ENCODE results near the gene PSORS1C1.

Gene PSORS1C1

DNA sequence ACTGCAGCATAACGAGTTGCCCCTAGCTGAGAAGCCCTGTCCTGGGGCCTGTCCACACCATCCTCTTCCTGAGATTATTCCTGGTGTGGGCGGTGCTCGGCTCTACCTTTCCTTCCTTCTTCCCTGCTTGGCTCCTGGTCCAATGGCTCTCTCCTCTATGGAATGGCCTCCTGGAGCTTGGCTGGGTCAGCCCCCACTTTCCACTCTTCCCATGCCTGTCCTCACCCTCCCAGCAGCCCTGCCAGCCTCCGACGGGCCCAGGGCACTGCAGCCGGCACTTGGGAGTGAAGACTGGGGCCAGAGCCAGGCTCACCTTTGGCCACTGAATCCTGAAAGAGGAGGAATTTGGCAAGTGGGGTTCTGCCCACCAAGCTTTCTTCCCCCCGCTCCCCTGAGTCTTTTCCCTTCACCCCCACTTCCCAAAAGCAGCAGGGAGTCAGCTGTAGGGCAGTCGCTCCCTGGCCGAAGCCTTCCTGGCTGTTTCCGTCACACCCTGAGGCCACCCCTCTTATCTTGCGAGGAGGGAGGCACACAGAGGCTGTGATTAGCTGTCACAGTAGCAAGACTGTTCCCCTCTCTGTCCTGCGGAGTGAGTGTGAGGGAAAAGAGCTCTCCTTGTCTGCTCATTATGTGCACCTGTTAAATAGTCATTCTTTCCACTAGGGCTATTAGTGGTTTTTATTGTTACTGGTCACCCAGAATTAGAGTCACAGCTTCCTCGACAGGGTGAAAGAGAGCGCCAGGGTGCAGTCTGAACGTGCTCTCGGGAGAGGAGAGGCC lies 12.0 kb downstream of the PSORS1C1 start:
- no peak for DNase-seq (ENCODE audit: low read depth)
- H3K4me3 ChIP-seq (ENCODE audit: low read depth, low read length): no peak overlapping the region
- TF ChIP-seq, protein P1, sequence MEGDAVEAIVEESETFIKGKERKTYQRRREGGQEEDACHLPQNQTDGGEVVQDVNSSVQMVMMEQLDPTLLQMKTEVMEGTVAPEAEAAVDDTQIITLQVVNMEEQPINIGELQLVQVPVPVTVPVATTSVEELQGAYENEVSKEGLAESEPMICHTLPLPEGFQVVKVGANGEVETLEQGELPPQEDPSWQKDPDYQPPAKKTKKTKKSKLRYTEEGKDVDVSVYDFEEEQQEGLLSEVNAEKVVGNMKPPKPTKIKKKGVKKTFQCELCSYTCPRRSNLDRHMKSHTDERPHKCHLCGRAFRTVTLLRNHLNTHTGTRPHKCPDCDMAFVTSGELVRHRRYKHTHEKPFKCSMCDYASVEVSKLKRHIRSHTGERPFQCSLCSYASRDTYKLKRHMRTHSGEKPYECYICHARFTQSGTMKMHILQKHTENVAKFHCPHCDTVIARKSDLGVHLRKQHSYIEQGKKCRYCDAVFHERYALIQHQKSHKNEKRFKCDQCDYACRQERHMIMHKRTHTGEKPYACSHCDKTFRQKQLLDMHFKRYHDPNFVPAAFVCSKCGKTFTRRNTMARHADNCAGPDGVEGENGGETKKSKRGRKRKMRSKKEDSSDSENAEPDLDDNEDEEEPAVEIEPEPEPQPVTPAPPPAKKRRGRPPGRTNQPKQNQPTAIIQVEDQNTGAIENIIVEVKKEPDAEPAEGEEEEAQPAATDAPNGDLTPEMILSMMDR (IDR thresholded peaks at IDR 0.05; ENCODE audit: low read depth, low read length): no peak
- no peak for TF ChIP-seq POLR2A (IDR thresholded peaks at IDR 0.05; ENCODE audit: extremely low read depth, insufficient read length)
- TF ChIP-seq MYC (IDR thresholded peaks at IDR 0.05; ENCODE audit: low read depth, low read length): no peak
- TF ChIP-seq MAX (IDR thresholded peaks at IDR 0.05; ENCODE audit: low read depth, low read length): no peak

GRCh38 chr6:31128093-31128676 lies 13.6 kb downstream of the PSORS1C1 start:
- no peak overlapping the region for H3K4me3 ChIP-seq (ENCODE audit: low read depth, low read length)
- DNase-seq (ENCODE audit: low read depth): peak; percentile 53

DNA sequence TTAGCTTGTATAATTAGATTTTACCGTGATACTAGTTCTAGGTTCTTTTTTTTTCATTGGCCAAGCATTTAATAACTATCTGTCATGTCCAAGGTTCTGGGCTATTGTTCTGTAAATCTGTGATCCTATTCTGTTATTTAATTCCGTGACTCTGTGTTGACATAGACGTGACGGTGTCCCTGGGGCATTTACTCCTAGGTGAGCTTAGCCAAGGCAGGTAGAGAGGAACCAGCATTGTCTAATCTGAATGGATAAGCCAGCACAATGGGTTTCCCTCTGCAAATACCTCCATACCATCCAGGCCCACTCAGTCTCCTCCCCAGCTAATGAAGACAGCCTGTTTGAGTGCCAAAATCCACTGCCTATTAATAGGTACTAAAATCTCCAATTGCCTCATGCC lies 14.5 kb downstream of the PSORS1C1 start:
- DNase-seq (ENCODE audit: low read depth): no peak
- H3K4me3 ChIP-seq (ENCODE audit: low read depth, low read length): no peak overlapping the region
- TF ChIP-seq MYC (IDR thresholded peaks at IDR 0.05; ENCODE audit: low read depth, low read length) (no peak), POLR2A (IDR thresholded peaks at IDR 0.05; ENCODE audit: extremely low read depth, insufficient read length) (no peak), MAX (IDR thresholded peaks at IDR 0.05; ENCODE audit: low read depth, low read length) (no peak)
- TF ChIP-seq, protein P1 (IDR thresholded peaks at IDR 0.05; ENCODE audit: low read depth, low read length): no peak

More at GRCh38 chr6:31128093-31128676, 13.6 kb downstream of the PSORS1C1 start:
- TF ChIP-seq, protein P1 (IDR thresholded peaks at IDR 0.05; ENCODE audit: low read depth, low read length): peak; percentile 96
- TF ChIP-seq MAX (IDR thresholded peaks at IDR 0.05; ENCODE audit: low read depth, low read length): peak; percentile 18; the same call in 1 of the 2 replicates
- no peak for TF ChIP-seq MYC (IDR thresholded peaks at IDR 0.05; ENCODE audit: low read depth, low read length)
- TF ChIP-seq POLR2A (IDR thresholded peaks at IDR 0.05; ENCODE audit: extremely low read depth, insufficient read length): no peak

DNA sequence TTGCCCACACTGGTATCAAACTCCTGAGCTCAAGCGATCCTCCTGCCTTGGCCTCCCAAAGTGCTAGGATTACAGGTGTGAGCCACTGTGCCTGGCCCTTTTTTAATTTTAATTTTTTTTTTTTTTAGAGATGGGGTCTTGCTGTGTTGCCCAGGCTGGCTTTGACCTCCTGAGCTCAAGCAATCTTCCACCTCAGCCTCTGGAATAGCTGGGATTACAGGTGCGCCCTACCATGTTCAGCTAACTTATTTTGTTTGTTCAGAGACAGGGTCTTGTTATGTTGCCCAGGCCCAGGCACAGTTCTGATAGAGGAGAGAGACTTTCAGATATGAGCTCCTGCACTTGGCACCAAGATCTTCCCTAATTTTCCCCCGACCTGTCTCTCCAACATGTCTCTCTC lies 16.2 kb downstream of the PSORS1C1 start:
- H3K4me3 ChIP-seq (ENCODE audit: low read depth, low read length): no peak overlapping the region
- DNase-seq (ENCODE audit: low read depth): no peak
- TF ChIP-seq POLR2A (IDR thresholded peaks at IDR 0.05; ENCODE audit: extremely low read depth, insufficient read length) (no peak), MAX (IDR thresholded peaks at IDR 0.05; ENCODE audit: low read depth, low read length) (no peak), MYC (IDR thresholded peaks at IDR 0.05; ENCODE audit: low read depth, low read length) (no peak)
- TF ChIP-seq, protein P1 (IDR thresholded peaks at IDR 0.05; ENCODE audit: low read depth, low read length): no peak

DNA sequence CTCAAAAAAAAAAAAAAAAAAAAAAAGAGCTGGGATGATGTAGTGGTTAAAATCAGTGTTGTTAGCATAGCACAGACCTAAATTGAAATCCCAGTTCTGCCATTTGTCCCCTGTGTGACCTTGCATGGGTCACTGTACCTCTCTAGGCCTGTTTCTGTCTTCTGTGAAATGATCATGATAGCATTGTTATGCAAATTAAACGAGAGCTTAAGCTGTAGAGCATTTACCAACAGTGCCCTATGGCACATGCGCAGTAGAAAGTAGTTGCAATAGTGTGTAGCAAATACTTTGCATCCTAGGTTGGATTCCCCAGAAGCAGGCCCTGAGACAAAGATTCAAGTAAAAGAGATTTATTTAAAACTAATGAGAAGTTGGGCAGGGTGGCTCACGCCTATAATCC lies 17.0 kb downstream of the PSORS1C1 start:
- TF ChIP-seq, protein P1 (IDR thresholded peaks at IDR 0.05; ENCODE audit: low read depth, low read length): no peak
- TF ChIP-seq MAX (IDR thresholded peaks at IDR 0.05; ENCODE audit: low read depth, low read length) (no peak), MYC (IDR thresholded peaks at IDR 0.05; ENCODE audit: low read depth, low read length) (no peak), POLR2A (IDR thresholded peaks at IDR 0.05; ENCODE audit: extremely low read depth, insufficient read length) (no peak)
- no peak for DNase-seq (ENCODE audit: low read depth)
- H3K4me3 ChIP-seq (ENCODE audit: low read depth, low read length): no peak overlapping the region
